SK-N-SH treated with all-trans-retinoic acid at 6 μM for 48 hours (cell line): ENCODE data around the gene KREMEN2.

Experiments
- ATAC-seq: fragments of 200-7000 bp; cut with Tn5 transposase; 3 replicates; pipeline ENCODE4 v1.9.1; 2020; ENCODE audit warnings: mild to moderate bottlenecking, moderate library complexity
- BACH2 ChIP-seq: fragments of 250-450 bp; sonication (Bioruptor Pico); IDR thresholded peaks from 2 replicates; pipeline ENCODE4 v1.9.0; 2021; ENCODE audit warnings: mild to moderate bottlenecking, borderline replicate concordance
- CSDC2 ChIP-seq: fragments of 250-450 bp; sonication (Bioruptor Pico); IDR thresholded peaks from 2 replicates; pipeline ENCODE4 v1.5.0; 2020; ENCODE audit warnings: mild to moderate bottlenecking, moderate library complexity
- CSRNP3 ChIP-seq: fragments of 250-450 bp; sonication (Bioruptor Pico); IDR thresholded peaks from 2 replicates; pipeline ENCODE4 v1.5.1; 2021; ENCODE audit warnings: mild to moderate bottlenecking, moderate library complexity
- ESRRG ChIP-seq: fragments of 250-450 bp; sonication (Bioruptor Pico); IDR thresholded peaks from 2 replicates; pipeline ENCODE4 v1.6.1; 2021; ENCODE audit warnings: mild to moderate bottlenecking
- GLIS3 ChIP-seq: fragments of 250-450 bp; sonication (Bioruptor Pico); IDR thresholded peaks from 2 replicates; pipeline ENCODE4 v1.5.0; 2020; ENCODE audit warnings: mild to moderate bottlenecking, moderate library complexity
- ISL1 ChIP-seq: fragments of 250-450 bp; sonication (Bioruptor Pico); IDR thresholded peaks from 2 replicates; pipeline ENCODE4 v2.1.2; 2022; ENCODE audit warnings: mild to moderate bottlenecking, moderate library complexity
- OSR1 ChIP-seq: fragments of 250-450 bp; sonication (Bioruptor Pico); IDR thresholded peaks from 2 replicates; pipeline ENCODE4 v1.8.0; 2022; ENCODE audit warnings: moderate library complexity, mild to moderate bottlenecking, inconsistent platforms
- PATZ1 ChIP-seq: fragments of 250-450 bp; sonication (Bioruptor Pico); IDR thresholded peaks from 2 replicates; pipeline ENCODE4 v1.8.0; 2020; ENCODE audit warnings: mild to moderate bottlenecking, moderate library complexity, borderline replicate concordance
- PPARA ChIP-seq: fragments of 250-450 bp; sonication (Bioruptor Pico); IDR thresholded peaks from 2 replicates; pipeline ENCODE4 v1.5.0; 2020; ENCODE audit warnings: mild to moderate bottlenecking, borderline replicate concordance
- RARB ChIP-seq: fragments of 250-450 bp; sonication (Bioruptor Pico); IDR thresholded peaks from 2 replicates; pipeline ENCODE4 v1.8.0; 2021; ENCODE audit warnings: mild to moderate bottlenecking, moderate library complexity
- SNAI2 ChIP-seq: fragments of 250-450 bp; sonication (Bioruptor Pico); IDR thresholded peaks from 2 replicates; pipeline ENCODE4 v1.5.0; 2020; ENCODE audit warnings: mild to moderate bottlenecking, moderate library complexity
- TCF4 ChIP-seq: fragments of 250-450 bp; sonication (Bioruptor Pico); IDR thresholded peaks from 2 replicates; pipeline ENCODE4 v1.8.0; 2021; ENCODE audit warnings: mild to moderate bottlenecking, moderate library complexity, borderline replicate concordance
- TOX ChIP-seq: fragments of 250-450 bp; sonication (Bioruptor Pico); IDR thresholded peaks from 2 replicates; pipeline ENCODE4 v1.8.0; 2021; ENCODE audit warnings: mild to moderate bottlenecking, moderate library complexity, borderline replicate concordance
- TSHZ2 ChIP-seq: fragments of 250-450 bp; sonication (Bioruptor Pico); IDR thresholded peaks from 2 replicates; pipeline ENCODE4 v1.5.0; 2020; ENCODE audit warnings: mild to moderate bottlenecking, moderate library complexity
- ZC3H10 ChIP-seq: fragments of 250-450 bp; sonication (Bioruptor Pico); IDR thresholded peaks from 2 replicates; pipeline ENCODE4 v1.5.1; 2021; ENCODE audit warnings: mild to moderate bottlenecking, moderate library complexity
- ZFP3 ChIP-seq: fragments of 250-450 bp; sonication (Bioruptor Pico); IDR thresholded peaks from 2 replicates; pipeline ENCODE4 v1.5.0; 2020; ENCODE audit warnings: mild to moderate bottlenecking, moderate library complexity
- ZFP30 ChIP-seq: fragments of 450-650 bp; formaldehyde crosslinking; IDR thresholded peaks from 2 replicates; pipeline ENCODE4 v1.5.0; 2022; ENCODE audit warnings: mild to moderate bottlenecking, moderate library complexity
- ZNF565 ChIP-seq: fragments of 450-650 bp; formaldehyde crosslinking; conservative IDR thresholded peaks from 2 replicates; pipeline ENCODE4 v1.5.0; 2020; ENCODE audit warnings: low read depth, mild to moderate bottlenecking, moderate library complexity
- ZNF70 ChIP-seq: fragments of 450-650 bp; formaldehyde crosslinking; IDR thresholded peaks from 2 replicates; pipeline ENCODE4 v1.5.0; 2020; ENCODE audit warnings: mild to moderate bottlenecking, moderate library complexity
- ZNF8 ChIP-seq: fragments of 450-650 bp; formaldehyde crosslinking; IDR thresholded peaks from 2 replicates; pipeline ENCODE4 v1.5.0; 2020; ENCODE audit warnings: mild to moderate bottlenecking, moderate library complexity
- TF ChIP-seq, protein P1 (sequence below): fragments of 250-450 bp; sonication (Bioruptor Pico); IDR thresholded peaks from 2 replicates; pipeline ENCODE4 v1.5.1; 2020; ENCODE audit warnings: low read depth, mild to moderate bottlenecking, moderate library complexity
- TF ChIP-seq, protein P2 (sequence below): fragments of 250-450 bp; sonication (Bioruptor Pico); IDR thresholded peaks from 2 replicates; pipeline ENCODE4 v1.8.0; 2021; ENCODE audit warnings: low read depth, mild to moderate bottlenecking, moderate library complexity, borderline replicate concordance

Gene KREMEN2

GRCh38 chr16:2983706-2984136 is 19.6 kb downstream of the KREMEN2 start (continued):
- no peak for TF ChIP-seq ESRRG (CRISPR knock-in tag)

GRCh38 chr16:2985462-2985861 is 21.4 kb downstream of the KREMEN2 start:
- no peak for TF ChIP-seq ZC3H10 (CRISPR knock-in tag)
- TF ChIP-seq CSRNP3 (CRISPR knock-in tag), result no peak
- TF ChIP-seq TCF4 (CRISPR knock-in tag), result no peak
- TF ChIP-seq RARB (CRISPR knock-in tag), result no peak
- no peak for TF ChIP-seq ZNF70 (CRISPR knock-in tag)
- ATAC-seq, result no peak

DNA sequence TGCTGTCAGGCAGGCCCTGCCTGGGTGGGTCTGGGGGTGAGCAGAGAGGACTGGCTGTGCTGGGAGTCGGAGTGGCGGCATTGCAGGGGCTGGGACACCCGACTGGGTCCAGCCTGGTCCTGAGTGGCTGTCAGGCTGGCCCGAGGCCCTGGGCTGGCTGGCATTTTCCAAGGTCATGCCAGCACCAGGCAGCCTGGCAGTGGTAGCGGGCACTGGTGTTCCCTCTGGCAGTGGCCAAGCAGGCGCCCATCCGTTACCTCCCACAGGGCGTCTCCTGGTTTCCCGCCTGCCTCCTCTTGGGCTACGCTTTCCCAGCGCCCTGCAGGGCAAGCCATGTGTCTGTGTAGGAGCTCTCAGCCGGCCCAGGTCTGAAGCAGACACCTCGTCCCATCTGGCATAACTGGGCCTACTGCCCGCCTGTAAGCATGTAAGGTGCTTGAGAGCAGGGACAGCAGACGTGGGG is 21.8 kb downstream of the KREMEN2 start:
- no peak for ATAC-seq
- no peak for TF ChIP-seq SNAI2 (CRISPR knock-in tag)
- TF ChIP-seq ZC3H10 (CRISPR knock-in tag), result no peak
- no peak for TF ChIP-seq GLIS3
- TF ChIP-seq ZFP30 (CRISPR knock-in tag), result no peak
- no peak for TF ChIP-seq ZNF70 (CRISPR knock-in tag)
- TF ChIP-seq, protein P1, sequence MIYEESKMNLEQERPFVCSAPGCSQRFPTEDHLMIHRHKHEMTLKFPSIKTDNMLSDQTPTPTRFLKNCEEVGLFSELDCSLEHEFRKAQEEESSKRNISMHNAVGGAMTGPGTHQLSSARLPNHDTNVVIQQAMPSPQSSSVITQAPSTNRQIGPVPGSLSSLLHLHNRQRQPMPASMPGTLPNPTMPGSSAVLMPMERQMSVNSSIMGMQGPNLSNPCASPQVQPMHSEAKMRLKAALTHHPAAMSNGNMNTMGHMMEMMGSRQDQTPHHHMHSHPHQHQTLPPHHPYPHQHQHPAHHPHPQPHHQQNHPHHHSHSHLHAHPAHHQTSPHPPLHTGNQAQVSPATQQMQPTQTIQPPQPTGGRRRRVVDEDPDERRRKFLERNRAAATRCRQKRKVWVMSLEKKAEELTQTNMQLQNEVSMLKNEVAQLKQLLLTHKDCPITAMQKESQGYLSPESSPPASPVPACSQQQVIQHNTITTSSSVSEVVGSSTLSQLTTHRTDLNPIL (CRISPR knock-in tag), result no peak
- TF ChIP-seq ISL1 (CRISPR knock-in tag), result no peak
- no peak for TF ChIP-seq CSDC2
- TF ChIP-seq, protein P2, sequence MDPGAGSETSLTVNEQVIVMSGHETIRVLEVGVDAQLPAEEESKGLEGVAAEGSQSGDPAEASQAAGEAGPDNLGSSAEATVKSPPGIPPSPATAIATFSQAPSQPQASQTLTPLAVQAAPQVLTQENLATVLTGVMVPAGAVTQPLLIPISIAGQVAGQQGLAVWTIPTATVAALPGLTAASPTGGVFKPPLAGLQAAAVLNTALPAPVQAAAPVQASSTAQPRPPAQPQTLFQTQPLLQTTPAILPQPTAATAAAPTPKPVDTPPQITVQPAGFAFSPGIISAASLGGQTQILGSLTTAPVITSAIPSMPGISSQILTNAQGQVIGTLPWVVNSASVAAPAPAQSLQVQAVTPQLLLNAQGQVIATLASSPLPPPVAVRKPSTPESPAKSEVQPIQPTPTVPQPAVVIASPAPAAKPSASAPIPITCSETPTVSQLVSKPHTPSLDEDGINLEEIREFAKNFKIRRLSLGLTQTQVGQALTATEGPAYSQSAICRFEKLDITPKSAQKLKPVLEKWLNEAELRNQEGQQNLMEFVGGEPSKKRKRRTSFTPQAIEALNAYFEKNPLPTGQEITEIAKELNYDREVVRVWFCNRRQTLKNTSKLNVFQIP (CRISPR knock-in tag), result no peak
- no peak for TF ChIP-seq ZNF8
- no peak for TF ChIP-seq TOX (CRISPR knock-in tag)
- TF ChIP-seq RARB (CRISPR knock-in tag), result no peak
- no peak for TF ChIP-seq BACH2
- TF ChIP-seq OSR1, result no peak
- no peak for TF ChIP-seq ZNF565 (CRISPR knock-in tag)
- no peak for TF ChIP-seq PATZ1 (CRISPR knock-in tag)

GRCh38 chr16:2986623-2987188 is 22.6 kb downstream of the KREMEN2 start:
- ATAC-seq, result no peak
- TF ChIP-seq ZFP30 (CRISPR knock-in tag) (no peak), SNAI2 (CRISPR knock-in tag) (no peak), CSRNP3 (CRISPR knock-in tag) (no peak), TSHZ2 (CRISPR knock-in tag) (no peak), ISL1 (CRISPR knock-in tag) (no peak), TCF4 (CRISPR knock-in tag) (no peak), RARB (CRISPR knock-in tag) (no peak), GLIS3 (no peak), PPARA (CRISPR knock-in tag) (no peak), ZC3H10 (CRISPR knock-in tag) (no peak), CSDC2 (no peak), ZNF8 (no peak), ZFP3 (CRISPR knock-in tag) (no peak), OSR1 (no peak), ZNF565 (CRISPR knock-in tag) (no peak), ESRRG (CRISPR knock-in tag) (no peak)
- TF ChIP-seq, protein P2 (CRISPR knock-in tag), result no peak
